Activated CD8-positive, alpha-beta T cell treated with anti-CD3 and anti-CD28 coated beads for 36 hours (primary cell): ENCODE measurements around the gene PPP1R10. TPM values are rescaled to one million over a fixed set of nuclear protein-coding genes. Genes with fewer than 3 reads are reported as not detected.

Source experiments
- ATAC-seq: fragments of 200-7000 bp; cut with Tn5 transposase; one replicate; pipeline ENCODE4 v1.10.0; 2021; ENCODE audit warnings: mild to moderate bottlenecking, moderate library complexity
- CTCF ChIA-PET: fragments of 350-600 bp; sonication (Branson Sonifier 250); formaldehyde crosslinking; loops from one replicate; lab custom pipeline; 2021; ENCODE audit warnings: antibody characterized with exemption; lab: Charles Lee
- POLR2A ChIA-PET: fragments of 350-600 bp; sonication (Branson Sonifier 250); formaldehyde crosslinking; loops from one replicate; lab custom pipeline; 2021; ENCODE audit warnings: antibody characterized with exemption; lab: Charles Lee
- DNase-seq: peaks from one replicate; pipeline ENCODE4 v3.0.0-alpha.2; 2020
- H3K27ac Mint-ChIP-seq: one replicate; pipeline ENCODE4 v1.8.0; 2021; ENCODE audit warnings: mild to moderate bottlenecking, mixed read lengths
- H3K27me3 Mint-ChIP-seq: one replicate; pipeline ENCODE4 v1.8.0; 2021; ENCODE audit warnings: mixed read lengths
- H3K36me3 Mint-ChIP-seq: one replicate; pipeline ENCODE4 v1.8.0; 2021; ENCODE audit warnings: low read depth, mixed read lengths
- H3K4me1 Mint-ChIP-seq: one replicate; pipeline ENCODE4 v1.8.0; 2021; ENCODE audit warnings: low read depth, mixed read lengths
- H3K4me3 Mint-ChIP-seq: one replicate; pipeline ENCODE4 v1.8.0; 2021; ENCODE audit warnings: mild to moderate bottlenecking, moderate library complexity, mixed read lengths
- H3K9me3 Mint-ChIP-seq: one replicate; pipeline ENCODE4 v1.8.0; 2021; ENCODE audit warnings: mixed read lengths
- CTCF ChIP-seq: fragments of 200-600 bp; IDR thresholded peaks from one replicate; pipeline ENCODE4 v1.8.0; 2022; ENCODE audit warnings: antibody characterized with exemption, mild to moderate bottlenecking
- intact Hi-C: fragments of 100-400 bp; cut with micrococcal nuclease; formaldehyde crosslinking; loops from one replicate; pipeline ENCODE4 v1.10.0; 2022
- total RNA-seq, 2 experiments: library from RNA; stranded (reverse); gene quantifications; one replicate each; pipeline ENCODE4 v1.2.3, GENCODE V29; 2021

PPP1R10 gene
- total RNA-seq, 2 experiments from 2014 or later = 59.0 to 59.8 TPM

- peaks cover 88% of the 10 kb centered on the region for H3K36me3 Mint-ChIP-seq
- H3K9me3 Mint-ChIP-seq = no peaks in the 10 kb centered on the region
- ATAC-seq (no peak), DNase-seq (no peak)
- TF ChIP-seq CTCF = no peak
- intact Hi-C loops = no loop called here
- H3K4me1 Mint-ChIP-seq = peaks cover 59% of the 10 kb centered on the region
- CTCF ChIA-PET = interaction anchor here (0.9 to 4.7 kb wide), 9 partner anchors 7 to 476 kb away, joined by 3 to 50 read pairs (median 6); no protein-coding TSS in a partner anchor
- peak overlapping the region; percentile 98 for H3K27ac Mint-ChIP-seq
- POLR2A ChIA-PET = interaction anchor here (0.5 to 5.3 kb wide), 8 partner anchors 11 to 120 kb away, joined by 3 to 121 read pairs (median 17); partner anchors contain the start of gene TUBB
- no peaks in the 10 kb centered on the region for H3K27me3 Mint-ChIP-seq
- H3K4me3 Mint-ChIP-seq = no peak overlapping the region
Observed at GRCh38 chr6:30611856-30612194, 5.2 kb downstream of the PPP1R10 start.

GRCh38 chr6:30611150-30611855, 5.7 kb downstream of the PPP1R10 start:
- Mint-ChIP-seq H3K27ac (peak overlapping the region; percentile 98), H3K9me3 (no peaks in the 10 kb centered on the region), H3K4me1 (peaks cover 60% of the 10 kb centered on the region), H3K27me3 (no peaks in the 10 kb centered on the region), H3K36me3 (peaks cover 88% of the 10 kb centered on the region), H3K4me3 (no peak overlapping the region)
- ChIA-PET POLR2A (interaction anchor here (1.0 to 4.8 kb wide), 12 partner anchors 8 to 116 kb away, joined by 3 to 121 read pairs (median 5); no protein-coding TSS in a partner anchor), CTCF (interaction anchor here (0.9 to 4.7 kb wide), 8 partner anchors 13 to 158 kb away, joined by 3 to 50 read pairs (median 8); no protein-coding TSS in a partner anchor)
- intact Hi-C loops = no loop called here
- no peak for TF ChIP-seq CTCF
- no peak for DNase-seq
- no peak for ATAC-seq

GRCh38 chr6:30610065-30610464, 7.0 kb downstream of the PPP1R10 start:
- Mint-ChIP-seq H3K27ac (peak overlapping the region; percentile 59), H3K4me1 (peaks cover 63% of the 10 kb centered on the region)
- POLR2A ChIA-PET = interaction anchor here (0.9 to 1.6 kb wide), 9 partner anchors 9 to 53 kb away, joined by 3 to 8 read pairs (median 4); partner anchors contain the start of genes GNL1 and PRR3

GRCh38 chr6:30603961-30604360, 13.1 kb downstream of the PPP1R10 start:
- H3K27me3 Mint-ChIP-seq = no peaks in the 10 kb centered on the region
- H3K4me3 Mint-ChIP-seq = no peak overlapping the region
- POLR2A ChIA-PET = interaction anchor here (0.6 to 9.5 kb wide), 5 partner anchors 9 to 113 kb away, joined by 3 to 121 read pairs (median 4); no protein-coding TSS in a partner anchor
- no peak for TF ChIP-seq CTCF
- intact Hi-C loops = no loop called here
- no peak for ATAC-seq
- CTCF ChIA-PET = interaction anchor here (0.6 to 2.2 kb wide), 7 partner anchors 9 to 122 kb away, joined by 3 to 7 read pairs (median 4); no protein-coding TSS in a partner anchor
- no peak for DNase-seq
- peaks cover 66% of the 10 kb centered on the region for H3K36me3 Mint-ChIP-seq
- H3K9me3 Mint-ChIP-seq = no peaks in the 10 kb centered on the region
- peaks cover 18% of the 10 kb centered on the region for H3K4me1 Mint-ChIP-seq
- H3K27ac Mint-ChIP-seq = no peak overlapping the region

More at GRCh38 chr6:30610065-30610464, 7.0 kb downstream of the PPP1R10 start:
- H3K27me3 Mint-ChIP-seq = no peaks in the 10 kb centered on the region
- no peaks in the 10 kb centered on the region for H3K9me3 Mint-ChIP-seq
- intact Hi-C loops = no loop called here
- ATAC-seq = no peak
- CTCF ChIA-PET = interaction anchor here (1.0 to 1.6 kb wide), 5 partner anchors 12 to 157 kb away, joined by 4 to 25 read pairs (median 5); no protein-coding TSS in a partner anchor
- peaks cover 86% of the 10 kb centered on the region for H3K36me3 Mint-ChIP-seq
- DNase-seq = no peak
- H3K4me3 Mint-ChIP-seq = no peak overlapping the region
- TF ChIP-seq CTCF = no peak
